Suprapubic skin (tissue), 3 donors: ENCODE results near the gene TIGD3.

Experiments
- POLR2A ChIP-seq, 2 donors: fragments of 450-650 bp; IDR thresholded peaks; one replicate each; pipeline ENCODE4 v1.6.1; 2017; ENCODE audit warnings: antibody characterized with exemption in 2 of 2, mild to moderate bottlenecking in 2 of 2, moderate library complexity in 2 of 2
- TF ChIP-seq, protein P1 (sequence below), 2 donors: fragments of 200-600 bp in 1 of 2; fragments of 450-650 bp in 1 of 2; sonication (generic) in 1 of 2; IDR thresholded peaks; one replicate each; pipeline ENCODE4 v1.5.1; 2016 to 2019; ENCODE audit warnings: antibody characterized with exemption in 2 of 2, mild to moderate bottlenecking in 1 of 2, moderate library complexity in 1 of 2

DNA sequence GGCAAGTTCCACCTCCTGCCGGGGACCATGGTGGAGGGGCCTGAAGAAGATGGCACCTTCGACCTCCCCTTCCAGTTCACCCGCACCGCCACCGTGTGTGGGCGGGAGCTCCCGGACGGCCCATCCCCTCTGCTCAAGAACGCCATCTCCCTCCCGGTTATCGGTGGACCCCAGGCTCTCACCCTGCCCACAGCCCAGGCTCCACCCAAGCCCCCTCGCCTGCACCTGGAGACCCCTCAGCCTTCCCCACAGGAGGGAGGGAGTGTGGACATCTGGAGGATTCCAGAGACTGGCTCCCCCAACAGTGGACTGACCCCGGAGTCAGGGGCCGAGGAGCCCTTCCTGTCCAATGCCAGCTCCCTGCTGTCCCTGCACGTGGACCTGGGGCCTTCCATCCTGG is 33.5 kb upstream of the TIGD3 start:
- TF ChIP-seq, protein P1, sequence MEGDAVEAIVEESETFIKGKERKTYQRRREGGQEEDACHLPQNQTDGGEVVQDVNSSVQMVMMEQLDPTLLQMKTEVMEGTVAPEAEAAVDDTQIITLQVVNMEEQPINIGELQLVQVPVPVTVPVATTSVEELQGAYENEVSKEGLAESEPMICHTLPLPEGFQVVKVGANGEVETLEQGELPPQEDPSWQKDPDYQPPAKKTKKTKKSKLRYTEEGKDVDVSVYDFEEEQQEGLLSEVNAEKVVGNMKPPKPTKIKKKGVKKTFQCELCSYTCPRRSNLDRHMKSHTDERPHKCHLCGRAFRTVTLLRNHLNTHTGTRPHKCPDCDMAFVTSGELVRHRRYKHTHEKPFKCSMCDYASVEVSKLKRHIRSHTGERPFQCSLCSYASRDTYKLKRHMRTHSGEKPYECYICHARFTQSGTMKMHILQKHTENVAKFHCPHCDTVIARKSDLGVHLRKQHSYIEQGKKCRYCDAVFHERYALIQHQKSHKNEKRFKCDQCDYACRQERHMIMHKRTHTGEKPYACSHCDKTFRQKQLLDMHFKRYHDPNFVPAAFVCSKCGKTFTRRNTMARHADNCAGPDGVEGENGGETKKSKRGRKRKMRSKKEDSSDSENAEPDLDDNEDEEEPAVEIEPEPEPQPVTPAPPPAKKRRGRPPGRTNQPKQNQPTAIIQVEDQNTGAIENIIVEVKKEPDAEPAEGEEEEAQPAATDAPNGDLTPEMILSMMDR (IDR thresholded peaks at IDR 0.05), result no peak
- no peak for TF ChIP-seq POLR2A (IDR thresholded peaks at IDR 0.05)
